Erythroblast (primary cell): Measurements from ENCODE around the gene CD200R1L.

Experiments used
- GATA1 ChIP-seq: IDR thresholded peaks from 2 replicates; pipeline ENCODE4 v1.6.1; 2011; ENCODE audit warnings: low read depth, mild to moderate bottlenecking, control low read depth, low read length, moderate library complexity
- POLR2A ChIP-seq: IDR thresholded peaks from 2 replicates; pipeline ENCODE4 v1.6.1; 2011; ENCODE audit warnings: mild to moderate bottlenecking, low read length

GRCh38 chr3:112778353-112778948 is 68.2 kb downstream of the CD200R1L start:
- TF ChIP-seq POLR2A (no peak), GATA1 (no peak)
